Measurements from ENCODE around the gene DBR1. TPM values are rescaled to one million over a fixed set of nuclear protein-coding genes. Genes with fewer than 3 reads are reported as not detected.

Gene DBR1
- total and polyA plus RNA-seq, 2 of the 4 experiments (the other 2 are of a cell fraction) = 7.6 to 12.5 TPM

DNA sequence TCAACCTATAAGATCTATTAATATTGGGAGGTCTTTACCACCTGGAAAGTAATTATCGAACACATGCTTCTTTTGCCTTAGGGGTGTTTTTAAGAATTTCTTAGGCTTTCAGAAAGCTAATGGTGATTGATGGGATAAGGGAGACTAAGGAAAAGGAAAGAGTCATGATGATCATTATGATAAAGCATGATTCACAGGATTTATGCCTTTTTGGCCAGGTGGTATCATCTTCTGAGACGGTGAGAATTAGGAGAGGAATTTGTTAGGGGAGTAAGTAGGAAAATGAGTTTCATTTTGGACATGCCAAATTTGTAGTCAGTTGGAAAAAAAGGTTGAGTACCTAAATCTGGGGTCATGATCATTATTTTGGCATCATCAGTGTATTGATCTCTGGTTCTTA is 21.3 kb upstream of the DBR1 start:
- Histone ChIP-seq H2AK9ac (replicated peaks; ENCODE audit: low read depth, low read length, poor library complexity) (no peak overlapping the region), H3K9me3 (ENCODE audit: control insufficient read depth, insufficient read depth, low read length) (no peaks in the 10 kb centered on the region), H2AFZ (replicated peaks; ENCODE audit: low read length, poor library complexity) (no peak overlapping the region), H4K91ac (ENCODE audit: insufficient read depth, low read depth, low read length) (no peak overlapping the region), H4K5ac (ENCODE audit: low read depth, low read length) (no peak overlapping the region), H3K36me3 (ENCODE audit: control insufficient read depth, insufficient read depth, low read length) (peaks cover 1% of the 10 kb centered on the region; the same call in 1 of the 2 replicates), H3K4ac (ENCODE audit: low read depth, low read length) (no peak overlapping the region), H3K4me2 (ENCODE audit: low read depth, low read length) (no peak overlapping the region), H2BK120ac (ENCODE audit: low read depth, low read length) (no peak overlapping the region), H2AK5ac (ENCODE audit: low read depth, low read length) (no peak overlapping the region), H3K18ac (ENCODE audit: low read depth, low read length) (no peak overlapping the region), H3K23ac (ENCODE audit: low read depth, low read length) (no peak overlapping the region), H3K79me1 (ENCODE audit: low read depth in 1 of 2, low read length in 2 of 2) (peaks cover 11 to 56% of the 10 kb centered on the region in 2 experiments), H3K9ac (ENCODE audit: low read depth, low read length) (no peak overlapping the region), H3K27ac (ENCODE audit: insufficient read depth, low read length) (no peak overlapping the region), H4K8ac (ENCODE audit: low read depth in 2 of 2, low read length in 2 of 2) (no peak overlapping the region), H3K4me3 (ENCODE audit: insufficient read depth, low read depth, low read length) (no peak overlapping the region), H4K20me1 (ENCODE audit: insufficient read depth, low read length) (peaks cover 49% of the 10 kb centered on the region), H3K14ac (replicated peaks; ENCODE audit: low read depth, low read length) (no peak overlapping the region), H3K4me1 (ENCODE audit: control insufficient read depth, insufficient read depth, low read length) (no peaks in the 10 kb centered on the region), H3K9me1 (ENCODE audit: insufficient read depth, low read length) (peaks cover 7% of the 10 kb centered on the region), H2BK5ac (ENCODE audit: low read depth, low read length, poor library complexity, severe bottlenecking) (no peak overlapping the region), H3K56ac (ENCODE audit: extremely low read depth, insufficient read depth, low read length) (no peak overlapping the region), H2BK20ac (ENCODE audit: low read depth, low read length) (no peak overlapping the region), H3K27me3 (ENCODE audit: control insufficient read depth, insufficient read depth, low read length) (no peaks in the 10 kb centered on the region), H2BK15ac (ENCODE audit: low read depth, low read length) (no peak overlapping the region)
- dilution Hi-C loops (cut with HindIII; ENCODE audit: low sequenced_read_pairs, unreplicated experiment) (no loop called here), in situ Hi-C loops (cut with MboI; ENCODE audit: low sequenced_read_pairs) (no loop called here), intact Hi-C loops (cut with micrococcal nuclease) (no loop called here)
- BruUV-seq (replicated peaks) = no TSS peak
- TF ChIP-seq, protein P1, sequence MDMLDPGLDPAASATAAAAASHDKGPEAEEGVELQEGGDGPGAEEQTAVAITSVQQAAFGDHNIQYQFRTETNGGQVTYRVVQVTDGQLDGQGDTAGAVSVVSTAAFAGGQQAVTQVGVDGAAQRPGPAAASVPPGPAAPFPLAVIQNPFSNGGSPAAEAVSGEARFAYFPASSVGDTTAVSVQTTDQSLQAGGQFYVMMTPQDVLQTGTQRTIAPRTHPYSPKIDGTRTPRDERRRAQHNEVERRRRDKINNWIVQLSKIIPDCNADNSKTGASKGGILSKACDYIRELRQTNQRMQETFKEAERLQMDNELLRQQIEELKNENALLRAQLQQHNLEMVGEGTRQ (IDR thresholded peaks at IDR 0.05; ENCODE audit: low read depth, low read length) = no peak
- no peak for TF ChIP-seq SMC3 (IDR thresholded peaks at IDR 0.05; ENCODE audit: low read depth, low read length)
- DNase-seq = no peak
- POLR2A ChIA-PET (ENCODE audit: unreplicated experiment) = no interaction called here
- no peak for ATAC-seq (ENCODE audit: low read depth)
- CTCF ChIA-PET = interaction anchor here (0.8 kb wide), 1 partner anchor 23 kb away, joined by 3 read pairs; no protein-coding TSS in a partner anchor
- 88% methylated on average over 1 of the region's 2 CpGs; no CpG with 5 or more reads in 1 of the 2 experiments for WGBS, 2 experiments (ENCODE audit: extremely low coverage in 2 of 2, insufficient read length in 1 of 2)
